Astrocyte of the cerebellum (primary cell): ENCODE data around the gene NHLRC1.

Experiments used
- DNase-seq: peaks from one replicate; pipeline ENCODE4 v3.0.0-alpha.2; 2011; ENCODE audit warnings: low read depth
- H3K4me3 ChIP-seq: 2 replicates; pipeline ENCODE4 v1.5.1; 2011; ENCODE audit warnings: mild to moderate bottlenecking, low read depth, low read length, moderate library complexity
- in situ Hi-C: cut with HindIII; loops from 2 replicates; pipeline ENCODE4 v1.10.0; 2017; ENCODE audit warnings: low sequenced_read_pairs
- TF ChIP-seq, protein P1 (sequence below): IDR thresholded peaks from 2 replicates; pipeline ENCODE4 v1.5.1; 2012; ENCODE audit warnings: low read length, low read depth, moderate library complexity, mild to moderate bottlenecking; ENCODE audit errors: missing control alignments

NHLRC1 gene

GRCh38 chr6:18126121-18126520, 3.6 kb upstream of the NHLRC1 start:
- TF ChIP-seq, protein P1, sequence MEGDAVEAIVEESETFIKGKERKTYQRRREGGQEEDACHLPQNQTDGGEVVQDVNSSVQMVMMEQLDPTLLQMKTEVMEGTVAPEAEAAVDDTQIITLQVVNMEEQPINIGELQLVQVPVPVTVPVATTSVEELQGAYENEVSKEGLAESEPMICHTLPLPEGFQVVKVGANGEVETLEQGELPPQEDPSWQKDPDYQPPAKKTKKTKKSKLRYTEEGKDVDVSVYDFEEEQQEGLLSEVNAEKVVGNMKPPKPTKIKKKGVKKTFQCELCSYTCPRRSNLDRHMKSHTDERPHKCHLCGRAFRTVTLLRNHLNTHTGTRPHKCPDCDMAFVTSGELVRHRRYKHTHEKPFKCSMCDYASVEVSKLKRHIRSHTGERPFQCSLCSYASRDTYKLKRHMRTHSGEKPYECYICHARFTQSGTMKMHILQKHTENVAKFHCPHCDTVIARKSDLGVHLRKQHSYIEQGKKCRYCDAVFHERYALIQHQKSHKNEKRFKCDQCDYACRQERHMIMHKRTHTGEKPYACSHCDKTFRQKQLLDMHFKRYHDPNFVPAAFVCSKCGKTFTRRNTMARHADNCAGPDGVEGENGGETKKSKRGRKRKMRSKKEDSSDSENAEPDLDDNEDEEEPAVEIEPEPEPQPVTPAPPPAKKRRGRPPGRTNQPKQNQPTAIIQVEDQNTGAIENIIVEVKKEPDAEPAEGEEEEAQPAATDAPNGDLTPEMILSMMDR: no peak

GRCh38 chr6:18121580-18122127, 823 bp downstream of the NHLRC1 start:
- no peak for DNase-seq
- peak overlapping the region; percentile 42 for H3K4me3 ChIP-seq
- in situ Hi-C loops: no loop called here
- TF ChIP-seq, protein P1: no peak

More at GRCh38 chr6:18126121-18126520, 3.6 kb upstream of the NHLRC1 start:
- H3K4me3 ChIP-seq: no peak overlapping the region
- in situ Hi-C loops: loop anchor here (25.0 kb wide), 1 partner anchor 314 kb away; no protein-coding TSS in a partner anchor
- DNase-seq: no peak

GRCh38 chr6:18119236-18119635, 3.2 kb downstream of the NHLRC1 start:
- H3K4me3 ChIP-seq: no peak overlapping the region
- DNase-seq: no peak
- TF ChIP-seq, protein P1: no peak
- in situ Hi-C loops: no loop called here

DNA sequence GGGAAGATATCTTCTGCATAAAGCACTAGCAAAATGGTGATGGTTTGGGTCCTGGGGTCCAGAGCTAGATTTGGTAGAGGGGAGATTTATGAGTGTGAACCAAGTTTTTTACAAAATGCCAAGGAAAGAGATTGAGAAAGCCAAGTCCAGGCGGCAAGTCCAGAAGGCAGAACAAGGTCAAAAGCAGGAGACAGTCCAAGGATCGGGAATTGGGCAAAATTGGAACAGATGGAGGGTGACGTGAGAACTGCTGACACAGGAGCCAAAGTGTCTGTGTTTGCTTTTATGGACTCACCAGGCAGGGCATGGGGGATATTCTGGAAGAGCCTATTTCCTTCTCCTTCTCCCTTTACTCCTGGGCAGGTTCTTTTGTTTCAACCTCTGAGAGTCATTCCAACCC, 4.1 kb downstream of the NHLRC1 start:
- H3K4me3 ChIP-seq: no peak overlapping the region
- DNase-seq: no peak
- TF ChIP-seq, protein P1: no peak
- in situ Hi-C loops: no loop called here

- no peak for DNase-seq
- TF ChIP-seq, protein P1: no peak
- in situ Hi-C loops: no loop called here
- no peak overlapping the region for H3K4me3 ChIP-seq
These were observed 5.3 kb downstream of the NHLRC1 start for GRCh38 chr6:18117136-18117535.

GRCh38 chr6:18115356-18115755, 7.1 kb downstream of the NHLRC1 start:
- no peak overlapping the region for H3K4me3 ChIP-seq
- TF ChIP-seq, protein P1: no peak
- in situ Hi-C loops: no loop called here
- no peak for DNase-seq
